Fibroblast of villous mesenchyme (primary cell): ENCODE measurements around the gene MAN2B2. TPM values are rescaled to one million over a fixed set of nuclear protein-coding genes. Genes with fewer than 3 reads are reported as not detected.

Source experiments
- DNase-seq: peaks from one replicate; pipeline ENCODE4 v3.0.0-alpha.2; 2010; ENCODE audit warnings: low read depth
- H3K4me3 ChIP-seq: 2 replicates; pipeline ENCODE4 v1.5.1; 2011; ENCODE audit warnings: low read depth, mild to moderate bottlenecking, low read length
- total RNA-seq: library from RNA; depleted of rRNA; stranded (reverse); fragments of >200 nt; gene quantifications from 2 replicates; pipeline ENCODE4 v1.2.3, GENCODE V29; 2012
- TF ChIP-seq, protein P1 (sequence below): IDR thresholded peaks from 2 replicates; pipeline ENCODE4 v1.5.1; 2012; ENCODE audit warnings: low read depth, mild to moderate bottlenecking, low read length; ENCODE audit not compliant: insufficient read depth

MAN2B2 gene
- total RNA-seq, 1 donor = 14.2 TPM

DNA sequence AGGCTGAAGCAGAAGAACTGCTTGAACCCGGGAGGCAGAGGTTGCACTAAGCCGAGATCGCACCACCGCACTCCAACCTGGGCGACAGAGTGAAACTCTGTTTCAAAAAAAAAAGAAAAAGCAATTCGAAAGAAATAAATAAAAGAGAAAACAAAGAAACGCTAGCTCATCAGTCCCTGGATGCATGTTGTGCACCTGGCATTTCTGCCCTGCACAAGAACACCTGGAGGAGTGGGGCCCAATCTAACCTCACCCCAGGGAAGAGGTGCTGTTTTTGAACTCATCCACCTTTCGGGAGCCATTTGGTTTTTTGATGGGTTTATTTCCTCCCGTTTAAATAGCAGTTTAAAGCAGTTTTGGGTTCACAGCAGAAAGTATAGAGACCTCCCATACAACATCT is 59.8 kb downstream of the MAN2B2 start:
- DNase-seq = no peak
- H3K4me3 ChIP-seq = no peak overlapping the region
- TF ChIP-seq, protein P1, sequence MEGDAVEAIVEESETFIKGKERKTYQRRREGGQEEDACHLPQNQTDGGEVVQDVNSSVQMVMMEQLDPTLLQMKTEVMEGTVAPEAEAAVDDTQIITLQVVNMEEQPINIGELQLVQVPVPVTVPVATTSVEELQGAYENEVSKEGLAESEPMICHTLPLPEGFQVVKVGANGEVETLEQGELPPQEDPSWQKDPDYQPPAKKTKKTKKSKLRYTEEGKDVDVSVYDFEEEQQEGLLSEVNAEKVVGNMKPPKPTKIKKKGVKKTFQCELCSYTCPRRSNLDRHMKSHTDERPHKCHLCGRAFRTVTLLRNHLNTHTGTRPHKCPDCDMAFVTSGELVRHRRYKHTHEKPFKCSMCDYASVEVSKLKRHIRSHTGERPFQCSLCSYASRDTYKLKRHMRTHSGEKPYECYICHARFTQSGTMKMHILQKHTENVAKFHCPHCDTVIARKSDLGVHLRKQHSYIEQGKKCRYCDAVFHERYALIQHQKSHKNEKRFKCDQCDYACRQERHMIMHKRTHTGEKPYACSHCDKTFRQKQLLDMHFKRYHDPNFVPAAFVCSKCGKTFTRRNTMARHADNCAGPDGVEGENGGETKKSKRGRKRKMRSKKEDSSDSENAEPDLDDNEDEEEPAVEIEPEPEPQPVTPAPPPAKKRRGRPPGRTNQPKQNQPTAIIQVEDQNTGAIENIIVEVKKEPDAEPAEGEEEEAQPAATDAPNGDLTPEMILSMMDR = no peak

DNA sequence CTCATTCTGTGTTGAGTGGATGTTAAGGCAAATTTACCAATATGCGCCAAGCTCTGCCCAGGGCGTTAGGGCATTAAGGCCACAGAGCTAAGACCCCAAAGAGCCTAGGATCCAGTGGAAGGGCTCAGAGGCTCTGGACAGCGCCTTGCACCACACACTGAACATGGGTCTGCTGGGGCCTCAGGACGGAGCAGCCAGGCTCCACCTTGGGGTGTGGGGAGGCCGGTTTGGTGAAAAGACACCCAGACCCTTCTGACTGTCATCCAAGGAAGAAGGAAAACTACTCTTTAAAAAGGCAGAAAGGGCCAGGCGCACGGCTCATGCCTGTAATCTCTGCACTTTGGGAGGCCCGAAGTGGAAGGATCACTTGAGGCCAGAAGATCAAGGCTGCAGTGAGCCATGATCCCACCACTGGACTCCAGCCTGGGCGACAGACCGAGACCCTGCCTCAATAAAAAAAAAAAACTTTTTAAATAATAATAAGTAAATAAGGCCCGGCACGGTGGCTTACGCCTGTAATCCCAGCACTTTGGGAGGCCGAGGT is 64.2 kb downstream of the MAN2B2 start:
- DNase-seq = no peak
- TF ChIP-seq, protein P1 = no peak
- no peak overlapping the region for H3K4me3 ChIP-seq

DNA sequence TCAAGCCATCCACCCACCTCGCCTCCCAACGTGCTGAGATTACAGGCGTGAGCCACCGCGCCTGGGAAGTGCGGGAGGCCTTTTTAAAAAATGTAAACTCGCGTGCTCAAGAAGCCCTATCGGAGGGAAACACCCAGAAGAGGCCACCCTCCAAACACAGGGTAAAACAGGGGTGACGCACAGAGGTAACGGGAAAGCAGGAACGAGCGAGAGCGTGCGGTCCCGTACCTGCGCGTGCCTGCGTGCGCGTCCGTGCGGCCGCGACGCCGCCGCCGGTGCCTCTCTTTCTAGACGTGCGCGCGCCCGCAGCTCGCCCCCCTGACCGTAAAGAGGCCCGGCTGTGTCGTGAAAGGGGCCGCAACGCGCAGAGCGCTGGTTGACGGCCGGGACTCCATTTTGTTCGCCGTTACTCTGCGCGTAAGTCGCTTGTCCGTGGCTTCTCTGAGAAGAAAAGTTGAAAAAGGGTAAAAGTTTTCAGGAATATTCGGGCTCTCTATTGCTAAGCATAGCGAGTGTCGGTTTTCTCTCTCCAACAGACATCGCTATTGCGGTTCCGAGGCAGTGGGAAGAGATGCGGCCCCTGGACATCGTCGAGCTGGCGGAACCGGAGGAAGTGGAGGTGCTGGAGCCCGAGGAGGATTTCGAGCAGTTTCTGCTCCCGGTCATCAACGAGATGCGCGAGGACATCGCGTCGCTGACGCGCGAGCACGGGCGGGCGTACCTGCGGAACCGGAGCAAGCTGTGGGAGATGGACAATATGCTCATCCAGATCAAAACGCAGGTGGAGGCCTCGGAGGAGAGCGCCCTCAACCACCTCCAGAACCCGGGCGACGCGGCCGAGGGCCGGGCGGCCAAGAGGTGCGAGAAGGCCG is 65.5 kb downstream of the MAN2B2 start, which contains the start of gene MRFAP1:
MRFAP1 (plus strand) TSS at position 394 of the 872 bp plus-strand sequence; CDS start at position 572, 178 bp downstream.
- peak; percentile 96 for DNase-seq
- H3K4me3 ChIP-seq = peak within 1 kb of the TSS; percentile 77
- TF ChIP-seq, protein P1 = no peak

DNA sequence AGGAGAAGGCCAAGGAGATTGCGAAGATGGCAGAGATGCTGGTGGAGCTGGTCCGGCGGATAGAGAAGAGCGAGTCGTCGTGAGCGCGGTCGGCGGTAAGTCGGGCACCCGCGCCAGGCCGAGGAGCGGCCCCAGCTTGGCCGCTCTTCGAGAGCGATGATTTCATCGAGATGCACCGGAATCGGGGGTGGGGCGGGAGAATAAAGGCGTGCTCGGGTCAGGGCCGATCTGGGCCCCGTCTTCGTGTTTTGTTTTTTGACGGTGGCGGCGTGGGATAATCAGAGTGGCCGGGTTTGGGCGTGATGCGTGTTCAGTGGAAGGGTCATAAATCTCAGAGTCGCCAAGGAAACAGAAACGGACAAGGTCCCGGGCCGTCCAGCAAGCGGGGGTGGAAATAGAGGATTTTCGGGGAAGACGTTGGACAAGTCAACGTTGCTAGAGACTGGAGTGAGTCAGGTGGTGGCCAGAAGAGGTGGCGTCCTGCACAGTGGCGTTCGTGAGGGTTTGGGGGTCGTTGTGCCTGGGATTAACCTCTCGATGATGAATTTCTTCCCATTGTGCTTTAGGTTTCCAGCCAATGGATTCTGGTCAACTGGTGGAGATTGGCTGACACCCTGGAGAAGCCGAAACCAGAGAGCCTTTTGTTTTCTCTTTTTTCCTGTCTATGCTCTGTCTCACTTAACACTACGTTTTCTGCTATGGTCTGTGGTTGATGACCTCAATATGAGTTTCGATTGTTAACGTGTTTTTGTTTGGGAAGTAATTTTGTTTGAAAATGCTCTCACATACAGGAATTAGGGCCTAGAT is 66.4 kb downstream of the MAN2B2 start:
- peak overlapping the region; percentile 77 for H3K4me3 ChIP-seq
- DNase-seq = peak; percentile 48
- TF ChIP-seq, protein P1 = peak; percentile 1

DNA sequence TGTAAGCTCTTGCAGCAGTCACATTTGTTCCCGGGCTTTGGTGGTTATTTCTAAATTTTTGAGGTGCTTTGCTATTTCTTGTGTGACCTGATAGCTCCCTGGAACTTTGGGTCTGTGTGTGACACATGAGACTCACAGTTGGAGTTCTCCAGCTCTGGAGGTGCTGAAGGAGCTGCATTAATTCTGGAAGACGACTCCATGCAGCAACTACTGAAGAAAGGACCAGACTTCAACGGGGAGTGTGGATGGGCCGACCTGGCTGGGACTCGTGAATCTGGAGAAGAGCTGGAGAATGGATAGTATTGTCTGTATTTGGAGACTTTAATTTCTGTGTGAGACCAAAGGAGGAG is 67.0 kb downstream of the MAN2B2 start:
- TF ChIP-seq, protein P1 = no peak
- peak overlapping the region; percentile 77 for H3K4me3 ChIP-seq
- DNase-seq = peak; percentile 34

DNA sequence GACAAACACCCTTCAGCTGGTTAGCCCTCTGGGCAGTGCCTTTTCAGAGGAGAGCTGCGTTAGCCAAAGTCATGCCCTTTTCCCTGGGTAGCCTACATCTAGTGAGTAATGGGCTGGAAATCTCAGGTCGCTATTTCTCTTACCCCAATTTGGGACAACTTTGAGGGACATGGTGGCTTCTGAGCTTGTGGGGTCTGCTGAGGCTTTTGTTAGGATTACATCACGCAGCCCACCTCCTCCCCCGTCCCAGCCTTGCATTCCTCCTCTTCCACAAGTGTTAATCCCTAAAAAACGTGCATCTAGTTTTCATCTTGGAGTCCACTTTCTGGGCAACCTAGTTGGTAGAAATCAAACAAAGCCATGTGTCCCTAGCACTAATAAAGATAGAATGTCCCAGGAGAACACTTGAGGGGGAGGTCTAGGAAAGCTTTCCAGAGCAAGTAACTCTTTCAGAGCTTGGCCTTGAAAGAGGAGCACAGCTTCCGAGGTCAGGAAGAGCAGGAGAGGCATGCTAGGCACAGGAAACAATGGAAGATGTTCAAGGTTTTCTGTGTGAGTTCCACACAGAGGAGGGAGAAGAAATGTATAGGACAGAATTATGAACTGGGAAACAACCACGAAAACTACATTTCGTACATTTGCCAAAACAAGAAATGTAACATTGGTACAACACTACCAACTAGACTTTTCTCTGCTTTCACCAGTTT is 68.3 kb downstream of the MAN2B2 start:
- TF ChIP-seq, protein P1 = no peak
- no peak for DNase-seq
- H3K4me3 ChIP-seq = no peak overlapping the region
